Panc1 (cell line): Measurements from ENCODE around the gene BBOF1. TPM values are rescaled to one million over a fixed set of nuclear protein-coding genes. Genes with fewer than 3 reads are reported as not detected.

ENCODE experiments used
- ATAC-seq: fragments of 200-7000 bp; cut with Tn5 transposase; 2 replicates; pipeline ENCODE4 v1.9.1; 2020; ENCODE audit warnings: mild to moderate bottlenecking, moderate library complexity
- BruUV-seq: library from RNA; stranded (reverse); fragments of 400-500 nt; replicated peaks from 2 replicates; lab custom pipeline; 2021; lab: Mats Ljungman, UMichigan
- CTCF ChIA-PET: fragments of 300-600 bp; sonication (Branson Sonifier 250); formaldehyde crosslinking; loops from one replicate; lab custom pipeline; 2022; ENCODE audit warnings: antibody characterized with exemption; lab: Charles Lee
- POLR2A ChIA-PET: fragments of 300-600 bp; sonication (Branson Sonifier 250); formaldehyde crosslinking; loops from one replicate; lab custom pipeline; 2022; ENCODE audit warnings: antibody characterized with exemption; lab: Charles Lee
- DNase-seq: peaks from one replicate; pipeline ENCODE4 v3.0.0-alpha.2; 2010; ENCODE audit warnings: low read depth, low spot score
- H3K27ac ChIP-seq: 2 replicates; pipeline ENCODE4 v1.5.1; 2011; ENCODE audit warnings: mild to moderate bottlenecking, low read length, inconsistent platforms
- H3K27me3 ChIP-seq: fragments of 200-500 bp; sonication (Bioruptor generic); 2 replicates; pipeline ENCODE4 v1.6.0; 2014; ENCODE audit warnings: low read length, inconsistent platforms; ENCODE audit not compliant: control insufficient read depth, insufficient read depth
- H3K36me3 ChIP-seq: fragments of 200-500 bp; sonication (Bioruptor generic); 2 replicates; pipeline ENCODE4 v1.5.1; 2014; ENCODE audit warnings: inconsistent platforms, mild to moderate bottlenecking, low read length, moderate library complexity; ENCODE audit not compliant: control insufficient read depth, insufficient read depth
- H3K4me1 ChIP-seq: 2 replicates; pipeline ENCODE4 v1.5.1; 2011; ENCODE audit warnings: inconsistent platforms, mild to moderate bottlenecking, low read length, moderate library complexity; ENCODE audit not compliant: control insufficient read depth, insufficient read depth
- H3K4me3 ChIP-seq, 2 experiments: 2 replicates each; pipeline ENCODE4 v1.5.1; 2011 to 2012; ENCODE audit warnings: low read depth in 2 of 2, low read length in 2 of 2, mild to moderate bottlenecking in 2 of 2, inconsistent platforms in 1 of 2, moderate library complexity in 1 of 2
- H3K9me3 ChIP-seq: fragments of 200-500 bp; sonication (Bioruptor generic); 2 replicates; pipeline ENCODE4 v1.5.1; 2014; ENCODE audit warnings: low read depth, mild to moderate bottlenecking, inconsistent platforms, low read length, moderate library complexity; ENCODE audit not compliant: control insufficient read depth, insufficient read depth
- CTCF ChIP-seq: fragments of 450-650 bp; IDR thresholded peaks from 2 replicates; pipeline ENCODE4 v1.5.1; 2017; ENCODE audit warnings: mild to moderate bottlenecking
- POLR2AphosphoS5 ChIP-seq: IDR thresholded peaks from 2 replicates; pipeline ENCODE4 v1.6.1; 2012; ENCODE audit warnings: mild to moderate bottlenecking, low read depth, low read length, moderate library complexity
- REST ChIP-seq, 2 experiments: IDR thresholded peaks; 2 replicates each; pipeline ENCODE4 v1.6.1; 2011 to 2012; ENCODE audit warnings: low read depth in 2 of 2, control low read depth in 1 of 2, low read length in 1 of 2, mild to moderate bottlenecking in 1 of 2, moderate library complexity in 1 of 2; ENCODE audit not compliant: insufficient read depth in 1 of 2
- SIN3A ChIP-seq: IDR thresholded peaks from 2 replicates; pipeline ENCODE4 v1.6.1; 2012; ENCODE audit warnings: low read depth, mild to moderate bottlenecking, low read length, moderate library complexity, borderline replicate concordance; ENCODE audit not compliant: insufficient read depth
- TCF7L2 ChIP-seq: IDR thresholded peaks from 2 replicates; pipeline ENCODE4 v1.6.1; 2011; ENCODE audit warnings: mild to moderate bottlenecking, low read depth, low read length, inconsistent platforms
- in situ Hi-C: cut with HindIII; loops from 2 replicates; pipeline ENCODE4 v1.10.0; 2016; ENCODE audit warnings: low sequenced_read_pairs, low pct_unique_long_range_greater_than_20kb
- intact Hi-C: fragments of 100-400 bp; cut with micrococcal nuclease; formaldehyde crosslinking; loops from one replicate; pipeline ENCODE4 v1.10.0; 2022; ENCODE audit not compliant: unreplicated experiment
- total RNA-seq: library from RNA; stranded (reverse); gene quantifications from one replicate; pipeline ENCODE4 v1.2.1, GENCODE V29; 2021; ENCODE audit not compliant: unreplicated experiment

The BBOF1 gene
- total RNA-seq, 1 experiment from 2014 or later, result 1.9 TPM

- DNase-seq (no peak), ATAC-seq (no peak)
- no peaks in the 10 kb centered on the region for H3K36me3 ChIP-seq
- ChIA-PET CTCF (interaction anchor here (0.7 kb wide), 3 partner anchors 85 to 545 kb away, joined by 5 to 8 read pairs (median 7); partner anchors contain the start of genes COQ6 and RIOX1), POLR2A (interaction anchor here (0.7 kb wide), 1 partner anchor 278 kb away, joined by 4 read pairs; no protein-coding TSS in a partner anchor)
- H3K9me3 ChIP-seq, result no peaks in the 10 kb centered on the region
- no peak overlapping the region for H3K4me3 ChIP-seq
- no TSS peak for BruUV-seq
- no peak overlapping the region for H3K27ac ChIP-seq
- in situ Hi-C loops (no loop called here), intact Hi-C loops (no loop called here)
- TF ChIP-seq REST (IDR thresholded peaks at IDR 0.05; ENCODE audit: insufficient read depth in 1 of 2, low read depth in 2 of 2, low read length in 1 of 2), result no peak
- no peak for TF ChIP-seq POLR2AphosphoS5
- TF ChIP-seq CTCF, result no peak
- no peak for TF ChIP-seq TCF7L2
- no peak for TF ChIP-seq SIN3A
- H3K27me3 ChIP-seq, result no peaks in the 10 kb centered on the region
- H3K4me1 ChIP-seq, result no peaks in the 10 kb centered on the region
Measured at GRCh38 chr14:74035556-74035955, 16.4 kb downstream of the BBOF1 start.

- no peaks in the 10 kb centered on the region for H3K4me1 ChIP-seq
- TF ChIP-seq REST (IDR thresholded peaks at IDR 0.05; ENCODE audit: insufficient read depth in 1 of 2, low read depth in 2 of 2, low read length in 1 of 2) (no peak), CTCF (peak; percentile 65), POLR2AphosphoS5 (no peak), SIN3A (no peak), TCF7L2 (no peak)
- no peak overlapping the region for H3K4me3 ChIP-seq
- no TSS peak for BruUV-seq
- ChIA-PET CTCF (interaction anchor here (0.6 to 0.7 kb wide), 2 partner anchors 306 to 308 kb away, joined by 3 read pairs; no protein-coding TSS in a partner anchor), POLR2A (no interaction called here)
- intact Hi-C loops, result no loop called here
- H3K9me3 ChIP-seq, result no peaks in the 10 kb centered on the region
- H3K27ac ChIP-seq, result no peak overlapping the region
- in situ Hi-C loops, result no loop called here
- ATAC-seq (peak; percentile 72; the same call in 1 of the 2 replicates), DNase-seq (no peak)
- no peaks in the 10 kb centered on the region for H3K27me3 ChIP-seq
- H3K36me3 ChIP-seq, result no peaks in the 10 kb centered on the region
Measured at GRCh38 chr14:74038020-74038859, 19.1 kb downstream of the BBOF1 start.
